Fibroblast of mammary gland (primary cell): ENCODE results near the gene PUDP.

Source experiments
- DNase-seq: peaks from one replicate; pipeline ENCODE4 v3.0.0-alpha.2; 2010; ENCODE audit warnings: low read depth
- H3K4me3 ChIP-seq: 2 replicates; pipeline ENCODE4 v1.5.1; 2011; ENCODE audit warnings: low read depth, mild to moderate bottlenecking, low read length, moderate library complexity; ENCODE audit not compliant: control insufficient read depth
- TF ChIP-seq, protein P1 (sequence below): conservative IDR thresholded peaks from 2 replicates; pipeline ENCODE4 v1.5.1; 2011; ENCODE audit warnings: low read depth, low read length, inconsistent platforms; ENCODE audit not compliant: control insufficient read depth, insufficient read depth

The PUDP gene

DNA sequence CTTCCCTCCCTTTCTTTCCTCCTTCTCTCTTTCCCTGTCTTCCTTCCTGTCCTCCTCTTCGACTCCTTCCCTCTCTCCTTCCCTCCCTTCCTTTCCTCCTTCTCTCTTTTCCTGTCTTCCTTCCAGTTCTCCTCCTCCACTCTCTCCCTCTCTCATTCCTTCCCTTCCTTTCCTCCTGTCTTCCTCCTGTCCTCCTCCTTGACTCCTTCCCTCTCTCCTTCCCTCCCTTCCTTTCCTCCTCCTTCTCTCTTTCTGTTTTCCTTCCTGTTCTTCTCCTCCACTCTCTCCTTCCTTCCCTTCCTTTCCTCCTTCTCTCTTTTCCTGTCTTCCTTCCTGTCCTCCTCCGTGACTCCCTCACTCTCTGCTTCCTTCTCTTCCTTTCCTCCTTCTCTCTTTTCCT lies 5.3 kb upstream of the PUDP start:
- H3K4me3 ChIP-seq = no peak overlapping the region
- TF ChIP-seq, protein P1, sequence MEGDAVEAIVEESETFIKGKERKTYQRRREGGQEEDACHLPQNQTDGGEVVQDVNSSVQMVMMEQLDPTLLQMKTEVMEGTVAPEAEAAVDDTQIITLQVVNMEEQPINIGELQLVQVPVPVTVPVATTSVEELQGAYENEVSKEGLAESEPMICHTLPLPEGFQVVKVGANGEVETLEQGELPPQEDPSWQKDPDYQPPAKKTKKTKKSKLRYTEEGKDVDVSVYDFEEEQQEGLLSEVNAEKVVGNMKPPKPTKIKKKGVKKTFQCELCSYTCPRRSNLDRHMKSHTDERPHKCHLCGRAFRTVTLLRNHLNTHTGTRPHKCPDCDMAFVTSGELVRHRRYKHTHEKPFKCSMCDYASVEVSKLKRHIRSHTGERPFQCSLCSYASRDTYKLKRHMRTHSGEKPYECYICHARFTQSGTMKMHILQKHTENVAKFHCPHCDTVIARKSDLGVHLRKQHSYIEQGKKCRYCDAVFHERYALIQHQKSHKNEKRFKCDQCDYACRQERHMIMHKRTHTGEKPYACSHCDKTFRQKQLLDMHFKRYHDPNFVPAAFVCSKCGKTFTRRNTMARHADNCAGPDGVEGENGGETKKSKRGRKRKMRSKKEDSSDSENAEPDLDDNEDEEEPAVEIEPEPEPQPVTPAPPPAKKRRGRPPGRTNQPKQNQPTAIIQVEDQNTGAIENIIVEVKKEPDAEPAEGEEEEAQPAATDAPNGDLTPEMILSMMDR = no peak
- no peak for DNase-seq

DNA sequence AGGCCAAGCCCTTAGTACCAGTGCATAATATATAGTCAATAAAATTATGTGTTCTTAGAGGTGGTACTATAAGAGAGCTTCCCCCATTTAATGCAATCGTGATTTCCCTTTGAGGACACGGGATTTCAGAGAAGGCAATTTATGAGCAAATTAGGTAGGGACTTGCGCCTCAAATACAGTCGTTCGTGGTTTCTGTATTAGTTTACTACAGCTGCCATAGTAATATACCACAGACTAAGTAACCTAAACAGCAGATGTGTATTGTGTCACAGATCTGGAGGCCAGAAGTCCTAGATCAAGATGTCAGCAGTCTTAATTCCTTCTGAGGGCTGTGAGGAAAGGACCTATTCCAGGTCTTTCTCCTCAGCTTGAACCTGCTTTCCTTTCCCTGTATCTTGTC lies 1.5 kb upstream of the PUDP start:
- no peak overlapping the region for H3K4me3 ChIP-seq
- TF ChIP-seq, protein P1 = no peak
- no peak for DNase-seq

DNA sequence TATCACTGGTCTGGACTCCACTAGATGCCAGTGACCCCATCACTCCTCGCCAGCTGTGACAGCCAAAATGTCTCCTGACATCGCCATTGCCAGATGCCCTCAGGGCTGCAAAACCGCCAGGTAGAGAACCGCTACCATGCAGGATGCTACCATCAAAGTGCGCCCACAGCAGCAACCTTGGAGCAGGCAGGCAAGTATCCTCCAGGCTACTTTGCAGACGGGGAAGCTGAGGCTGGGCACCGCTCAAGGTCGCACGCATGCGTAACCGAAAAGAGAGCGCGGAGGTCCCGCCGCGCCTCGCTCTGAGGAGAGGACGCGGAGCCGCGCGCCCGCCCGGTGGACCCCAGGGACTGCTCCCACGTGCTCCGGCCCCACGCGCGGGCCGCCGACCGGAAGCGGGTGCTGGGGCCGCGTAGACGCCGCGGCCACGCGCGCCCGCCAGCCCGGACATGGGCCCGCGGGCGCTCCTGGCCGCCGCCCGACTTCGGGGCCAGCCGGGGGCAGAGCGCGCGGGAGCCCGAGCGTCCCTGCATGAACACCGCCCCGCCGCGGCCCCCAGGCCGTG lies 458 bp downstream of the PUDP start, which contains the start of gene STS:
TSS of gene STS (plus strand) at position 300 of the 565 bp plus-strand sequence. CDS start 105,488 bp downstream, outside the sequence.
- TF ChIP-seq, protein P1 = no peak
- DNase-seq = peak; percentile 20
- peak within 1 kb of the TSS; percentile 97 for H3K4me3 ChIP-seq

DNA sequence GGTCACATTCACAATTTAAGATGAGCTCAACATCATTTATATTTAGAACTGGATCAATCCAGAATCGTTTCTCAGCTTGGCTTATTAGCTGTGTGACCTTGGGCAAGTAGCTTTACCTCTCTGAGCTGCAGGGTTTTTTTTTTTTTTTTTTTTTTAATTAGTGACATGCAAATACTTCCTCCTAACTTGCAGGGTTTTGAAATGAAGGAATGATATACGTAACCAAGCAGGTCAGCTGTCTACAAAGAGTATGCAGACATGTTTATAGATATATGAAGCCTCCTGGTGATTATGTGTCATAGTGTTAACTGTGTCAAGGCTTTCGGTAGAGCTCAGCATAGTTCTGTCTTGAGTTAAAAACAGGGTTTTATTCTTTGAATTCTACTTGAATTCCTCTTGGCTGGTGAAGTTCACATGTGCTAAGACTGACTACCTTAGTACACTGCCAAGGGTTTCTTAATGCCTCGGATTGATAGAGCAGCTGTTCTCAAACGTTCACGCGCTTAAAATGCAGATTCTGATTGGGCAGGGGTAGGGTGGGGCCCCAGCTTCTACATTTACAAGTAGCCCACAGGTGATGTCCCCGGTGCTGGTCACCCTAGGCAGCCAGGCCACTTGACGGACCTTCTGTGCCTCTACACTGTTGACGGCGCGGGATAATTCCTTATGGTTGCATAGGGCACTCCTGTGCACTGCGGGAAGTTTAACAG lies 1.1 kb downstream of the PUDP start:
- peak; percentile 38 for DNase-seq
- TF ChIP-seq, protein P1 = no peak
- peak overlapping the region; percentile 67 for H3K4me3 ChIP-seq

DNA sequence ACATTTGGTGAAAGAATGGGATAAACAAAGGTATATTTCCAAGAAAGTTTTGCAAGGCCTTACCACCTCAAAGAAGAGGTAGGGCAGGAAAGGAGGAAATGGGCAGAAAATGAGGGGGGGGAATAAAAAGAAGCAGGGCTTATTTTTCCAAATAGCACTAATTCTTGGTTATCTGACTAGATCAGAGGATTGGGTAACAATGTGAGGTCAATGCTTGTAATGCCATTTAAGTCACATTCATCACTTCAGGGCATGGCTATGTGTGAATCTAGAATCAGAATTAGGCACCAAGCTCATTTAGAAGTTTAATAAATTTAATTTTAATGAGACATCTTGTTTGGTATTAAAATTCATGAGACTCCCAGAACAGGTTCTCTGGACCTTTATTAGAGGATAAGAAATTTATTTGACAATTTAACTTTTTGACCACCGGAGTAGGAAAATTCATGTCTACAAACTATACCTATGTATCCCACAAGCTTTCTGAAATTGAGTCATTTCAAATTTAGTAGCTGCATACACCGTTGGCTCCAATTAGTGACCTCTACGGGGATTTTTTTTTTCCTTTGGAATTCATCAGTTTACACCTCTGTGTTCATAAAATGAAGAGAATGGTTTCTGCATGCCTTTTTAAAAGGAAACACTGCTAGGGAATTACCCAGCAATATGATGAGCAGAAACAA lies 1.8 kb downstream of the PUDP start:
- DNase-seq = no peak
- no peak overlapping the region for H3K4me3 ChIP-seq
- TF ChIP-seq, protein P1 = no peak

DNA sequence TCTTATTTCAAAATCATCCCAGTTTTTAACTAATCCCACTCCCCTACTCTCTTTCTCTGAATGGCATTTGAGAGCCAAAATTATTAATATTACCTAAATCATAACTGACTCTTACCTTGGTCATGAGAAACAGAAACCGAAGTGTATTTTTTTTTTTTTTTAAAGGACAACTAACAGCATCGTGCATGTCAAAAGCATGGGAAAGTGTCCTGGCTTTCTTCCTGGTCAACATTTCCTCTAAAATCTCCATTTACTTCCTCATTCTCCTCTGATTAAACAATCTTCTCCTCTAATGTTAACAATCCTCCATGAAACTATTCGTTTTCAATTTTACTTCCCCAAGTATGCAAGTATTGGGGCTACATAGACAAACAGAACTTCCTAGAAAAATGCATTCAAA lies 2.5 kb downstream of the PUDP start:
- DNase-seq = no peak
- no peak overlapping the region for H3K4me3 ChIP-seq
- TF ChIP-seq, protein P1 = no peak
